ENCODE data around the gene HNRNPA3.

The HNRNPA3 gene

DNA sequence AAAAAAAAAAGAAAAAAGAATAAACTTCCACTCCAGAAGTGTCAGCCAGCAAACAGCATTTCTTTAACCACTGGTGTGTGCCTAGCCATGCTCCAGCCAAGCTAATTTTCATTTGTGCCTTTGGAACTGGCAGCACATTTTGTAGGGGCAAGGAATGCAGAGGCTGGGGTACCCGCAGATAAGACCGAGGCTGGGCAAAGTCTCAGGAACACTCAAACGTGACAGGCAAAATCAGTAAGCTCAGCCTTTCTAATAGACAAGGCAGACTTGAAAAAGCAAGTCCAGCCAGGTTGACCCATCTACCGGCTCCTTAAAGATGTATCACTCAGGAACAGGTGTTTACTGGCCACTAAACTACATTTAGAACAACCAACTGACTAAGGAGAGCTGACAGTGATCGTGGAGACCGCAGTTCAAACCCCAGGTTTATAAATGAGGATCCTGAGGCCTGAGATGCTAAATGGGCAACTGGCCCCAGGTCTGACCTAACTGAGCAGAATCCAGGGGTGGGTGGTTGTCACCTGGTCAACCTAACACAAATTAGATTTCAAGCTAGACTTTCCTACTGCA, 35.2 kb downstream of the HNRNPA3 start:
- Histone ChIP-seq H3K9ac (ENCODE audit: low read length) (no peak overlapping the region), H3K4me2 (ENCODE audit: low read depth, low read length, poor library complexity, severe bottlenecking) (no peak overlapping the region), H3K9me3 (ENCODE audit: insufficient read depth, low read length) (no peaks in the 10 kb centered on the region), H4K20me1 (ENCODE audit: low read depth, low read length) (peaks cover 27% of the 10 kb centered on the region), H3K36me3 (ENCODE audit: low read length) (no peaks in the 10 kb centered on the region), H2AFZ (ENCODE audit: low read depth, low read length, severe bottlenecking) (no peak overlapping the region), H3F3A (ENCODE audit: insufficient read depth) (no peaks in the 10 kb centered on the region), H3K79me2 (ENCODE audit: insufficient read depth, low read length) (peaks cover 98% of the 10 kb centered on the region), H3K27me3 (ENCODE audit: low read length) (no peaks in the 10 kb centered on the region), H3K27ac (ENCODE audit: low read depth, low read length) (no peak overlapping the region), H3K9me2 (replicated peaks; ENCODE audit: insufficient read depth, low read length) (no peaks in the 10 kb centered on the region), H3K4me3 (ENCODE audit: insufficient read depth, low read length, poor library complexity, severe bottlenecking) (no peak overlapping the region)
- no peak for TF ChIP-seq EZH2phosphoT487 (conservative IDR thresholded peaks at IDR 0.05; ENCODE audit: low read length)
- TF ChIP-seq, protein P1, sequence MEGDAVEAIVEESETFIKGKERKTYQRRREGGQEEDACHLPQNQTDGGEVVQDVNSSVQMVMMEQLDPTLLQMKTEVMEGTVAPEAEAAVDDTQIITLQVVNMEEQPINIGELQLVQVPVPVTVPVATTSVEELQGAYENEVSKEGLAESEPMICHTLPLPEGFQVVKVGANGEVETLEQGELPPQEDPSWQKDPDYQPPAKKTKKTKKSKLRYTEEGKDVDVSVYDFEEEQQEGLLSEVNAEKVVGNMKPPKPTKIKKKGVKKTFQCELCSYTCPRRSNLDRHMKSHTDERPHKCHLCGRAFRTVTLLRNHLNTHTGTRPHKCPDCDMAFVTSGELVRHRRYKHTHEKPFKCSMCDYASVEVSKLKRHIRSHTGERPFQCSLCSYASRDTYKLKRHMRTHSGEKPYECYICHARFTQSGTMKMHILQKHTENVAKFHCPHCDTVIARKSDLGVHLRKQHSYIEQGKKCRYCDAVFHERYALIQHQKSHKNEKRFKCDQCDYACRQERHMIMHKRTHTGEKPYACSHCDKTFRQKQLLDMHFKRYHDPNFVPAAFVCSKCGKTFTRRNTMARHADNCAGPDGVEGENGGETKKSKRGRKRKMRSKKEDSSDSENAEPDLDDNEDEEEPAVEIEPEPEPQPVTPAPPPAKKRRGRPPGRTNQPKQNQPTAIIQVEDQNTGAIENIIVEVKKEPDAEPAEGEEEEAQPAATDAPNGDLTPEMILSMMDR (IDR thresholded peaks at IDR 0.05; ENCODE audit: insufficient read depth, low read length, poor library complexity, severe bottlenecking), result no peak

DNA sequence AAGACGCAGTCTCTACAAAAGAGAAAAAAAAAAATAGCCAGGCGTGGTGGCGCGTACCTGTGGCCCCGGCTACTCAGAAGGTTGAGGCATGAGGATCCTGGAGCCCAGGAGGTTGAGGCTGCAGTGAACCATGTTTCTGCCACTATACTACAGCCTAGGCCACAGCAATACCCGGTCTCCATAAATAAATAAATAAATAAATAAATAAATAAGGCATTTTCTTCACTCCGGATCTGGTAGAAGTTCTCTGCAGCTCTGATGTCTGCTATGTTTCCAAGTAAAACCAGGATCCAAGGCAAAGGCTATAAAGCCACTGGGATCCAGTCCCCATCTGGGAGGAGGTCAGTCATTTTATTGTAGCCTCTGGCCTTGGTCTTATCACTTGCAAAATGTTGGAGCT, 36.4 kb downstream of the HNRNPA3 start:
- H3F3A ChIP-seq (ENCODE audit: insufficient read depth), result no peaks in the 10 kb centered on the region
- H3K27ac ChIP-seq (ENCODE audit: low read depth, low read length), result no peak overlapping the region
- no peak overlapping the region for H2AFZ ChIP-seq (ENCODE audit: low read depth, low read length, severe bottlenecking)
- no peaks in the 10 kb centered on the region for H3K36me3 ChIP-seq (ENCODE audit: low read length)
- H3K79me2 ChIP-seq (ENCODE audit: insufficient read depth, low read length), result peaks cover 100% of the 10 kb centered on the region
- H3K27me3 ChIP-seq (ENCODE audit: low read length), result no peaks in the 10 kb centered on the region
- TF ChIP-seq, protein P1 (IDR thresholded peaks at IDR 0.05; ENCODE audit: insufficient read depth, low read length, poor library complexity, severe bottlenecking), result no peak
- no peak for TF ChIP-seq EZH2phosphoT487 (conservative IDR thresholded peaks at IDR 0.05; ENCODE audit: low read length)
- peaks cover 33% of the 10 kb centered on the region; the same call in 1 of the 2 replicates for H4K20me1 ChIP-seq (ENCODE audit: low read depth, low read length)
- no peaks in the 10 kb centered on the region for H3K9me2 ChIP-seq (replicated peaks; ENCODE audit: insufficient read depth, low read length)
- no peak overlapping the region for H3K4me3 ChIP-seq (ENCODE audit: insufficient read depth, low read length, poor library complexity, severe bottlenecking)
- H3K9me3 ChIP-seq (ENCODE audit: insufficient read depth, low read length), result no peaks in the 10 kb centered on the region
- no peak overlapping the region for H3K9ac ChIP-seq (ENCODE audit: low read length)
- no peak overlapping the region for H3K4me2 ChIP-seq (ENCODE audit: low read depth, low read length, poor library complexity, severe bottlenecking)

DNA sequence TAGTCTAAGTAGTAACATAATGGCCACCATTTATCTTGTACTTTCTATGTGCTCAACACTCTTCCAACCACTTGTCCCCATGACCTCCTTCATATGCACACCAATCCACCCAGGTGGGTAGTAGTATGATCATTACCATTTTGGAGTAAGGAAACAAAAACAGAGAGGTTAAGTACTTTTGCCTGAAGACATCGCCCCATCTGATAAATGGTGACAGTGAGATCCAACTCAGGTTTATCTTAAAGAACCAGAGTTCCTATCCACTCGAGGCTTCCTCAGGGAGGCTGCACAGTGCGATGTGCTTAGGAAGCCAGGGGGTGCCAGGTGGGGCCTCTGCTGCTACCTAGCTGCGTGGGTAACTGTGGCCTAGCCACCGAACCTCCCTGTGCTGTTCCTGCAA, 37.9 kb downstream of the HNRNPA3 start:
- H3K4me2 ChIP-seq (ENCODE audit: low read depth, low read length, poor library complexity, severe bottlenecking), result no peak overlapping the region

More for the DNA sequence above, 37.9 kb downstream of the HNRNPA3 start:
- no peaks in the 10 kb centered on the region for H3K9me2 ChIP-seq (replicated peaks; ENCODE audit: insufficient read depth, low read length)
- H3K27me3 ChIP-seq (ENCODE audit: low read length), result no peaks in the 10 kb centered on the region
- no peaks in the 10 kb centered on the region for H3K9me3 ChIP-seq (ENCODE audit: insufficient read depth, low read length)
- no peaks in the 10 kb centered on the region for H3F3A ChIP-seq (ENCODE audit: insufficient read depth)
- no peak overlapping the region for H3K27ac ChIP-seq (ENCODE audit: low read depth, low read length)
- H3K79me2 ChIP-seq (ENCODE audit: insufficient read depth, low read length), result peaks cover 100% of the 10 kb centered on the region
- no peaks in the 10 kb centered on the region for H3K36me3 ChIP-seq (ENCODE audit: low read length)
- peaks cover 37% of the 10 kb centered on the region; the same call in 1 of the 2 replicates for H4K20me1 ChIP-seq (ENCODE audit: low read depth, low read length)
- no peak overlapping the region for H3K4me3 ChIP-seq (ENCODE audit: insufficient read depth, low read length, poor library complexity, severe bottlenecking)
- H2AFZ ChIP-seq (ENCODE audit: low read depth, low read length, severe bottlenecking), result no peak overlapping the region
- H3K9ac ChIP-seq (ENCODE audit: low read length), result no peak overlapping the region
- TF ChIP-seq EZH2phosphoT487 (conservative IDR thresholded peaks at IDR 0.05; ENCODE audit: low read length), result no peak
- TF ChIP-seq, protein P1 (IDR thresholded peaks at IDR 0.05; ENCODE audit: insufficient read depth, low read length, poor library complexity, severe bottlenecking), result no peak
